Gastroesophageal sphincter (tissue), 3 donors: Measurements from ENCODE around the gene IL27RA.

Experiments
- CTCF ChIP-seq, 4 experiments: fragments of 200-600 bp in 2 of 4; fragments of 450-650 bp in 2 of 4; sonication (generic) in 1 of 4; IDR thresholded peaks; one replicate each; pipeline ENCODE4 v1.5.1; 2017 to 2019; ENCODE audit warnings: antibody characterized with exemption in 4 of 4, mild to moderate bottlenecking in 2 of 4, moderate library complexity in 2 of 4
- EP300 ChIP-seq: sonication (generic); formaldehyde crosslinking; IDR thresholded peaks from one replicate; pipeline ENCODE4 v1.6.1; 2017; ENCODE audit warnings: antibody characterized with exemption, mild to moderate bottlenecking
- POLR2A ChIP-seq, 2 donors: fragments of 450-650 bp; IDR thresholded peaks; one replicate each; pipeline ENCODE4 v1.6.1; 2017; ENCODE audit warnings: antibody characterized with exemption in 2 of 2, mild to moderate bottlenecking in 2 of 2, moderate library complexity in 1 of 2
- POLR2AphosphoS5 ChIP-seq: sonication (generic); formaldehyde crosslinking; IDR thresholded peaks from one replicate; pipeline ENCODE4 v1.6.1; 2017; ENCODE audit warnings: antibody characterized with exemption

- no peak for TF ChIP-seq CTCF (IDR thresholded peaks at IDR 0.05)
- TF ChIP-seq POLR2AphosphoS5 = no peak
- no peak for TF ChIP-seq POLR2A (IDR thresholded peaks at IDR 0.05)
- TF ChIP-seq EP300 = no peak
These were observed 21.5 kb downstream of the IL27RA start for GRCh38 chr19:14053032-14053431.
